ENCODE data around the gene TTLL3.
"Not testable (repeated sequence)": the region's sequence is repeated elsewhere in the genome, so short reads cannot be mapped to it uniquely, and the experiment has no call there.

Gene TTLL3

GRCh38 chr3:9843715-9844438 lies 33.8 kb downstream of the TTLL3 start, which contains the start of gene RPUSD3:
Gene RPUSD3 (minus strand): TSS chr3:9844008. CDS start chr3:9843990, 18 bp downstream.
- in situ Hi-C loops (cut with HindIII; ENCODE audit: low sequenced_read_pairs): no loop called here
- no peak for TF ChIP-seq CTCF (IDR thresholded peaks at IDR 0.05; ENCODE audit: low read depth, low read length, missing control alignments)
- peak within 1 kb of the TSS; percentile 91 for H3K4me3 ChIP-seq (ENCODE audit: low read depth, low read length)
- peak; percentile 90 for DNase-seq (ENCODE audit: low read depth)

- no peak for DNase-seq (ENCODE audit: low read depth)
- in situ Hi-C loops (cut with HindIII; ENCODE audit: low sequenced_read_pairs): no loop called here
- no peak overlapping the region for H3K4me3 ChIP-seq (ENCODE audit: low read depth, low read length)
- TF ChIP-seq CTCF (IDR thresholded peaks at IDR 0.05; ENCODE audit: low read depth, low read length, missing control alignments): no peak
These were observed 36.2 kb downstream of the TTLL3 start for GRCh38 chr3:9846231-9846630.

GRCh38 chr3:9846931-9847488 lies 36.9 kb downstream of the TTLL3 start:
- no peak for DNase-seq (ENCODE audit: low read depth)
- no peak for TF ChIP-seq CTCF (IDR thresholded peaks at IDR 0.05; ENCODE audit: low read depth, low read length, missing control alignments)
- H3K4me3 ChIP-seq (ENCODE audit: low read depth, low read length): no peak overlapping the region
- in situ Hi-C loops (cut with HindIII; ENCODE audit: low sequenced_read_pairs): no loop called here

- H3K4me3 ChIP-seq (ENCODE audit: low read depth, low read length); DNase-seq (ENCODE audit: low read depth); in situ Hi-C loops (cut with HindIII; ENCODE audit: low sequenced_read_pairs): not testable (repeated sequence)
These were observed 37.8 kb downstream of the TTLL3 start for GRCh38 chr3:9847870-9848269.

GRCh38 chr3:9848860-9849259 lies 38.8 kb downstream of the TTLL3 start:
- DNase-seq (ENCODE audit: low read depth); in situ Hi-C loops (cut with HindIII; ENCODE audit: low sequenced_read_pairs); H3K4me3 ChIP-seq (ENCODE audit: low read depth, low read length): not testable (repeated sequence)
- peak; percentile 51 for TF ChIP-seq CTCF (IDR thresholded peaks at IDR 0.05; ENCODE audit: low read depth, low read length, missing control alignments)

GRCh38 chr3:9851383-9851782 lies 41.3 kb downstream of the TTLL3 start:
- DNase-seq (ENCODE audit: low read depth); H3K4me3 ChIP-seq (ENCODE audit: low read depth, low read length); in situ Hi-C loops (cut with HindIII; ENCODE audit: low sequenced_read_pairs): not testable (repeated sequence)

GRCh38 chr3:9851926-9852325 lies 41.9 kb downstream of the TTLL3 start:
- DNase-seq (ENCODE audit: low read depth); in situ Hi-C loops (cut with HindIII; ENCODE audit: low sequenced_read_pairs); H3K4me3 ChIP-seq (ENCODE audit: low read depth, low read length): not testable (repeated sequence)

GRCh38 chr3:9852528-9852927 lies 42.5 kb downstream of the TTLL3 start:
- no peak overlapping the region for H3K4me3 ChIP-seq (ENCODE audit: low read depth, low read length)
- no peak for TF ChIP-seq CTCF (IDR thresholded peaks at IDR 0.05; ENCODE audit: low read depth, low read length, missing control alignments)
- DNase-seq (ENCODE audit: low read depth): no peak
- in situ Hi-C loops (cut with HindIII; ENCODE audit: low sequenced_read_pairs): no loop called here

GRCh38 chr3:9854291-9854940 lies 44.4 kb downstream of the TTLL3 start:
- DNase-seq (ENCODE audit: low read depth); H3K4me3 ChIP-seq (ENCODE audit: low read depth, low read length); in situ Hi-C loops (cut with HindIII; ENCODE audit: low sequenced_read_pairs): not testable (repeated sequence)

Measured in astrocyte of the cerebellum (primary cell).